GM12892 (cell line): ENCODE data around the gene NAAA.
"Not testable (repeated sequence)": the region's sequence is repeated elsewhere in the genome, so short reads cannot be mapped to it uniquely, and the experiment has no call there.

Source experiments
- DNase-seq: peaks from one replicate; pipeline ENCODE4 v3.0.0; 2011; ENCODE audit not compliant: insufficient read length
- FAIRE-seq: peaks from 2 replicates; lab custom pipeline; 2011; peaks lifted over from hg19 to GRCh38; lab: Jason Lieb, UNC
- POLR2A ChIP-seq: IDR thresholded peaks from 2 replicates; pipeline ENCODE4 v1.6.1; 2011; ENCODE audit warnings: low read depth, low read length, control low read depth
- POLR2AphosphoS5 ChIP-seq: IDR thresholded peaks from 2 replicates; pipeline ENCODE4 v1.6.1; 2011; ENCODE audit warnings: low read depth, low read length, control low read depth
- TAF1 ChIP-seq: IDR thresholded peaks from 2 replicates; pipeline ENCODE4 v1.6.1; 2011; ENCODE audit warnings: low read depth, mild to moderate bottlenecking, control low read depth, low read length, borderline replicate concordance

Gene NAAA

GRCh38 chr4:75912968-75913367, 27.8 kb downstream of the NAAA start:
- FAIRE-seq (no peak), DNase-seq (no peak)
- TF ChIP-seq POLR2AphosphoS5 (no peak), POLR2A (no peak), TAF1 (no peak)

- DNase-seq, FAIRE-seq: not testable (repeated sequence)
Observed at GRCh38 chr4:75910831-75911230, 30.0 kb downstream of the NAAA start.

GRCh38 chr4:75909405-75909804, 31.4 kb downstream of the NAAA start:
- no peak for TF ChIP-seq POLR2A
- TF ChIP-seq TAF1, result no peak
- TF ChIP-seq POLR2AphosphoS5, result no peak
- DNase-seq (no peak), FAIRE-seq (no peak)

- no peak for FAIRE-seq
- no peak for DNase-seq
- TF ChIP-seq POLR2A (no peak), POLR2AphosphoS5 (no peak), TAF1 (no peak)
Observed at GRCh38 chr4:75908555-75908954, 32.3 kb downstream of the NAAA start.

DNA sequence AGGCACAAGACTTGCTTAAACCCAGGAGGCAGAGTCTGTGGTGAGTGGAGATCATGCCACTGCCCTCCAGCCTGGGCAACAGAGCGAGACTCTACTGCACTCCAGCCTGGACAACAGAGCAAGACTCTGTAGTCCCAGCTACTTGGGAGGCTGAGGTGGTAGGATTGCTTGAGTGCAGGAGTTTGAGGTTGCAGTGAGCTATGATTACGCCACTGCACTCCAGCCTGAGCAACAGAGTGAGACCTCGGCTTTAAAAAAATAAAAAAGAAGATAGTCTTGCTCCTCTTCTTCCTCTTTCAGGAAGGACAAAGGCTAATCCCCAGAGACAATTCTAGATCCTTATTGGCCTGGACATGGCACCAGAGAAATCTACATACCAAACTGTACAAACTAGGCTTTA, 32.8 kb downstream of the NAAA start:
- FAIRE-seq (no peak), DNase-seq (no peak)
- TF ChIP-seq TAF1 (no peak), POLR2A (no peak), POLR2AphosphoS5 (no peak)

GRCh38 chr4:75904076-75904475, 36.7 kb downstream of the NAAA start:
- DNase-seq (no peak), FAIRE-seq (no peak)
- TF ChIP-seq POLR2AphosphoS5 (no peak), TAF1 (no peak), POLR2A (no peak)

DNA sequence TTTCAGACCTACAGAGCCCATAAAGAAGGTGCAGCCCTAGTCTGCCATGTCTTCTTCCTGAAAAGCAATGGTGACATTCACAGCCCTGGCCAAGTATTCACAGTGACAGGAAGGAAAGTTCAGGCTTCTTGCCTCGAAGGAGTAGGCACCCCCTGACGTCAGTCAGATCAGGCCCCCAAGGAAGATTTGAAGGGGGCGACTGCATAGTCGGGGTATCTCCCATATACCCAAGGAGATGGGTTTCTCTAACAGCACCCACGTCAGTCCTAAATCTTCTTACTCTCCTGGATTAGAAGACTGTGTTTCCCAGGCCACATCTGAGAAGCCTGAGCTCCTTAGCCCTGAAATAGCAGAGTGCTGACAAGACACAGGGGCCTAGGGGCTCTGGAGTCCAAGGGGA, 38.5 kb downstream of the NAAA start, which contains the start of gene PPEF2:
PPEF2 (minus strand) TSS at position 101 of the 400 bp plus-strand sequence. CDS start 6,127 bp downstream, outside the sequence.
- peak; percentile 5 for FAIRE-seq
- no peak for DNase-seq
- TF ChIP-seq POLR2A, result no peak
- no peak for TF ChIP-seq TAF1
- TF ChIP-seq POLR2AphosphoS5, result no peak

GRCh38 chr4:75898536-75898935, 42.3 kb downstream of the NAAA start:
- FAIRE-seq (no peak), DNase-seq (no peak)
- TF ChIP-seq TAF1 (no peak), POLR2A (no peak), POLR2AphosphoS5 (no peak)

DNA sequence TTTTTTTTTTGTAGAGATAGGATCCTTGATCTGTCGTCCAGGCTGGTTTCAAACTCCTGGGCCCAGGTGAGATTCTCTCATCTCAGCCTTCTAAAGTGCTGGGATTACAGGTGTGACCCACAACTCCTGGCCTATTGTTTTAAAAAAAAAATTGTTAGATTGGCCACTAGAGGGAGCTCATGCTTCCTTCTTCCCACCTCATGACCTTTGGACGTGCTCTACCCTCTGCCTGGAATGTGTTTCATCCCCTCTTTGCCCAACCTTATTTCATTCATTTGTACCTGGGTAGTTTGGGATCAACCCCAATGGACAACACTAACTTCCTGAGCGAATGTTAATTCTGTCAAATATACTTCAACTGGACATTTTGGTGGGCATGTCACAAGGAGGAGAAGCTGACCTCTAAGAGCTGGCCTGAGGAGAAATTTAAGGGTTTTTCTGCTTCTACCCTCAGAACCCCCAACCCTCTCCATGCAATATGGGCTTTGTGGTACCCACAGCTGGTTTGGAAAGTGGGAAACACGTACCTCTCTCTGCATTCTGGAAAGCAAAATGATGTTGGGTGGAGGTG, 45.0 kb downstream of the NAAA start:
- FAIRE-seq (peak; percentile 21), DNase-seq (peak; percentile 25)
- no peak for TF ChIP-seq TAF1
- TF ChIP-seq POLR2A, result no peak
- no peak for TF ChIP-seq POLR2AphosphoS5

DNA sequence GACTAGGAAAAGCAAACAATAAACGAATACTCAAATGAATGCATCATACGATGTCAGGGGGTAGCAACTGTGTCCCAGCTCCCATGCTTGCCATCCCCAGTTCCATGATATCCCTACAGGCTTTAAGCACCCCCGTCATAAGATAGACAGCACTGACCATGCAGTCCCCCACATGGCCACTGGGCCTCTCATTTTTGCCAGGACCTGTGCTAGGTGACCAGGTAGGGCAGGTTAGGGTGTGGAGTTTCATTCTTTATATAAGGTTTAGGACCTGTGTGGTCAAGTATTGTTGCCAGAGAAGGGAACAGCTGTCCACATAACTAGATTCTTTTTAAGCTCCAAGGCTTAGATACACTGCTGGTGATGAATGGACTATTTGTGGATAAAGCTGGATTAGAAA, 48.3 kb downstream of the NAAA start:
- DNase-seq, result no peak
- no peak for FAIRE-seq
- TF ChIP-seq POLR2A (no peak), POLR2AphosphoS5 (no peak), TAF1 (no peak)

DNA sequence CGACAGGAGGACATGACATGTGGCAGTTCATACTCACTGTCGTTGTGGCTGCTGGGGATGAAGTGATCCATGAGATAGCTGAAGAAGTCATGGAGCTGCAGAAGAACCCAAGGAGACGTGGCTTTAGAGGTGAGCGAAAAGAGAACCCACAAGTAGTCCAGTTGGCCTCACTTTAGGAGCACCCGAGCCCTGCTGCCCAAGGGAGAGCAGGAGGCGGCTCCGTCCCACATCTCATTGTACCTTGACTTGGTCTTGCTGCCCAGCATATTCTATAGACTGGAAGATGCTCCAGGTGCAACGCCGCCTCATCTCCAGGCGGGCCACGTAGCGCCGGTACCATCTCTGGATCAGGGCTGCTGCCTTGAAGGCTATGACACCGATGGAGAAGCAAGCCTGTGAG, 49.2 kb downstream of the NAAA start:
- DNase-seq (no peak), FAIRE-seq (no peak)
- TF ChIP-seq POLR2A (no peak), TAF1 (no peak), POLR2AphosphoS5 (no peak)

GRCh38 chr4:75889537-75890199, 51.1 kb downstream of the NAAA start:
- FAIRE-seq, result no peak

DNA sequence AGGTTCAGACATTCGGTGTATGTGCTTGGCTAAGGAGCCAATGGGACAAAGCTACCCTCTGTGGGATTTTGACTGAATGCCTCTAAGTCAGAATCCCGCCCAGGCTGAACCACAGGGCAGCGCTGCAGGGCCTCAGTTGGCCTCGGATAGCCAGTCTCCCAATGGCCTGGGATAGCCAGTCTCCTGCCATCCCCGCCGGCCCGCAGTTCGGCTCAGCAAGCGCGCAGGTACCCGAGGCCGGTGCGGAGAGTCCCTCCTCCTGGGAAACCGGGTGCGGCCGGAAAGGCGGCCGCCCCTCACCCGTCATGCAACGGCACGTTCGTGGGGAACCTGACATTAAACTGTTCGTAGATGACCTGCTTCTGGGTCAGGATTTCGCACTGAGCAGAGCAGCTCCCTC, 54.7 kb downstream of the NAAA start:
- DNase-seq, result no peak
- no peak for FAIRE-seq

More at GRCh38 chr4:75889537-75890199, 51.1 kb downstream of the NAAA start:
- no peak for TF ChIP-seq TAF1
- TF ChIP-seq POLR2AphosphoS5, result no peak
- TF ChIP-seq POLR2A, result no peak
- DNase-seq, result no peak

More for the DNA sequence above, 54.7 kb downstream of the NAAA start:
- no peak for TF ChIP-seq POLR2A
- TF ChIP-seq POLR2AphosphoS5, result no peak
- TF ChIP-seq TAF1, result no peak
